ENCODE data around the gene LGI2.

- TF ChIP-seq REST (IDR thresholded peaks at IDR 0.05) (no peak), CTCF (IDR thresholded peaks at IDR 0.05; ENCODE audit: low read depth, low read length, missing input control) (no peak), TAF1 (conservative IDR thresholded peaks at IDR 0.05) (no peak), EGR1 (IDR thresholded peaks at IDR 0.05; ENCODE audit: low read depth in 2 of 2) (no peak), FOXA1 (IDR thresholded peaks at IDR 0.05) (no peak), ATF3 (IDR thresholded peaks at IDR 0.05) (no peak), RAD21 (IDR thresholded peaks at IDR 0.05) (no peak), HNF4A (conservative IDR thresholded peaks at IDR 0.05) (no peak), YY1 (IDR thresholded peaks at IDR 0.05) (no peak), SP1 (IDR thresholded peaks at IDR 0.05) (no peak), MAX (IDR thresholded peaks at IDR 0.05) (no peak), ZBTB33 (IDR thresholded peaks at IDR 0.05) (no peak), RXRA (IDR thresholded peaks at IDR 0.05) (no peak), NR2F2 (IDR thresholded peaks at IDR 0.05) (no peak)
Observed at GRCh38 chr4:25033526-25033925, 2.8 kb upstream of the LGI2 start.
